HG03378 (cell line): ENCODE data around the gene SERPINI1.
"Not testable (repeated sequence)": the region's sequence is repeated elsewhere in the genome, so short reads cannot be mapped to it uniquely, and the experiment has no call there.

Experiments
- ATAC-seq: cut with Tn5 transposase; IDR thresholded peaks from one replicate; pipeline ENCODE4 v1.9.1; 2021; ENCODE audit warnings: mild to moderate bottlenecking, moderate library complexity; ENCODE audit not compliant: unreplicated experiment

Gene SERPINI1

DNA sequence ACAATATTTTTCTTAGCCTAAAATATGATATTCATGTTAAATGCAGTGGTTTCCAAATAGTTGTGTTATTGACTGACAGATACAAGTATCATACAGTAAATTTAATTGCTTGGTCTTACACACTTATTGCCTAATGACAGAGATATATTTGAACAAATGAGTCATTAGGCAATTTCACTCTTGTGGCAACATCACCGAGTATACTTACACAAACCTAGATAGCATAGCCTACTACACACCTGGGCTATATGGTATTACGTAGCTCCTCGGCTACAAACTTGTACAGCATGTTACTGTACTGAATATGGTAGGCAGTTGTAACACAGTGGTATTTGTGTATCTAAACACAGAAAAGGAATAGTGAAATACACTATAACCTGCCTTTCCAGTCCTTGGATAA lies 50.3 kb downstream of the SERPINI1 start:
- ATAC-seq, result no peak

DNA sequence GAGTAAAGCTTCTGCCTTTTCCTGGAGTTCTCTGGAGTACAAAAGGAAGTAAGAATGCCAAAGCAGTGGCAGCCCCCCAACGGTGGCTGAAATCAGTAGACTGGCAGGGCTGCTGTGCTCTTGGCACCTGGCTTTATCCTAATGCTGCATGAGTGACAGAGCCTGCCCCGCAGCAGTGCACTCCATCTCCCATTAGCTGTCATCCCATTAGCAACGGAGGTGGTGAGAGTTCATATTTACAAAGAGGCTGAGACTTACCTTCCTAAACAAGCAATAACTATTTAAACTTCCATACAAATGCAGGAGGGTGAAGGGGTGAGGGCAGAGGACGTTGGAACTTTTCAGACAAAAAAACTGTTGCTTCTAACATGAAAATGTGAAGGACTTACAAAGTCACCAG lies 51.9 kb downstream of the SERPINI1 start:
- no peak for ATAC-seq

DNA sequence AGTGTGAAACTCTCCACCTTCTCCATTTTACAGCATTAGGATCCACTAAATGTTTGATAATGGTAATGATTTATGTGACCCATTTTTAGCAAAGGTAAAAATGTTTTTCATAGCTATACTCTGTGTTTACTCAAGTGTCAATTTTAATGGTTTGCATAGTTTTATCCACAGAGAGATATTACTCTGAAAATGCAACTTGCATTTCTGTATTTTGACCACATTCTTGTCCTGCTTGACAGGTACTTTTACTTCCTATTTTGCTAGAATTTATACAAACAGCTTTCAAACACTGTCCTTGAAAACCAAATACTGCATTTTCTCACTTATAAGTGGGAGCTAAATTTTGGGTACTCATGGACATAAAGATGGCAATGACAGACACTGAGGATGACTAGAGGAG lies 62.9 kb downstream of the SERPINI1 start:
- no peak for ATAC-seq

DNA sequence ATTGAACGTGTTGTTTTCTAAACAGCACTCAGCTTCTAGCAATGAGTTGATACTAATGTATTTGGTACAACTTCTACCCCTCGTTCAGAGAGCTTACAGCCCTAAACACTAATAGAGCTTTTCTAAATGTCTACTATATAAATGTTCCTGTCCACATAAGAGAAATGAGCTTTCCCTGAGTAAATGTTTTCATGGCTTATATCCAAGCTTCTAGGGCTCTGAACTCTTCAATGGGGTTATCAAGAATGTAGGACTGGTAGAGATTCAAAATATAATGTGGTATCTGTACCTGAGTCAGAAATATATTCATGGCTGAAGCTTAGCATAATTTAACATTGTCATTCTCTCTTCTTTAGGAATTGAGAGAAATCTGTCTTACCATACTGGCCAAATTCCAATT lies 73.4 kb downstream of the SERPINI1 start:
- ATAC-seq, result no peak

DNA sequence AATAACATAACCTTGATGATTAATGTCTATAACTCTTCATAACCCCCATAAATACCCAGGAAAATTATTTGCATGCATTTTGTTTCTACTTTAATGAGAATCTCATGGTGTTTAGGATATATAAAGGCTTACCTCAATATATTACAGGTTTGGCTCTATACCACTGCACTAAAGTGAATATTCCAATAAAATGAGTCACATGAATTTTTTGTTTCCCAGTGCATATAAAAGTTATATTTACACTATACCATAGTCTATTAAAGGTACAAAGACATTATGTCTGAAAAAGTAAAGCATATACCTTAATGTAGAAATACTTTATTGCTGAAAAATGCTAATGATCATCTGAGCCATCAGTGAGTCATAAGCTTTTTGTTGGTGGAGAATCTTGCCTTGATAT lies 74.7 kb downstream of the SERPINI1 start:
- no peak for ATAC-seq

DNA sequence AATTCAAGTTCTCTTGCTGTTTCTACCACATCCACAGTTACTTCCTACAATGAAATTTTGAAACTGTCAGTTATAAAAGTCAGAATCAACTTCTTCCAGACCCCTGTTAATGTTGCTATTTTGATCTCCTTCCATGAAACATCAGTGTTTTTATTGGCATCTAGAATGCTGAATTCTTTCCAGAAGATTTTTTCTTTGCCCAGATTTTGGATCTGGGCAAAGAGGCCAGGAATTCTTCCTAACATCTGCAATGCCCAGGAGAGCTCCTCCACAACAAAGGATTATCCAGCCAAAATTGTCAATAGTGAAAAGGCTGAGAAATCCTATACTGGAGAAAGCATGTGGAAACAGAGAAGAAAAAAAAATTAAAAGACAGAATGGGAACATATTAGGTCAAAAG lies 75.5 kb downstream of the SERPINI1 start:
- no peak for ATAC-seq

DNA sequence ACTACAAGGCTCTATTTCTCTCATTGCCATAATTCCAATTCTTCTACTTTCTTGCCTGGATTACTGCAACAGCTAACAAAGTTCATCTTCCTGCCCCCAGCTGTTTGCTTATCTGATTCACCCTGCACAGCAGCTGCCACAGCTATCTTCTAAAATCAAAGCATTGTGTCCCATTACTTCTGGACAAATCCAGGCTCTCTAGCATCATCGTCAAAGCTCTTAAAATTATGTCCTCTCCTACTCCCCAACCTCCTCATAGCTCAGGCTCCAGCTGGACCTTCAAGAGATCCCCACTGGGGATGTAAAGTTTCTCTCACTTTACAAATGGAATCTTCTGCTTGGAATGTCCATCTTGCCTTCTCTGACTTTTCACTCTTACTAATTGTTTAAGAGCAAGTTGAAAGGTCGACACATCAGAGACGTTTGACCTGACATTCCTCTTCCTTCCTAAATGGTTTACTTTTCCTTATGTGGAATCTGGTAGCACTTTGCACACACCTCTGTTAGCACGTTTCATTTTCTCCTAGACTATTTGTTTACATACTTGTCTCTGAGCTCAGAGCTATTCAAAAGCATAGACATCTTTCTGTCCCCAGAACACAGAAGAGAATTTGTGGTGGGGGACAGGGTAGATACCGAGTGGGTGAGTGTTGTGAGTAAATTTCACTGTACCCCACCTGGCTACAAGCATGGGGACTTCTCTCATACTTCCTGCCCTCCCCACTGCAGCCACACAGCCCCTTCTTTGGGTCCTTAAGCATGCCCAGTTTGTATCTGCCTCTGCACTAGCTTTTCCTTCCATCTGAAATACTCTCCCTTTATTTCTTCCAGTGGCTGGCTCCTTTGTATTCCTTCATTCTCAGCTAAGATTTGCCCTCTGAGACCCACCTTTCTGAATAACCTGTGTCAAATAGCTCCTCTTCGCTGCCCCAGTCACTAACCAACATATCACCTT lies 77.9 kb downstream of the SERPINI1 start:
- ATAC-seq, result no peak

DNA sequence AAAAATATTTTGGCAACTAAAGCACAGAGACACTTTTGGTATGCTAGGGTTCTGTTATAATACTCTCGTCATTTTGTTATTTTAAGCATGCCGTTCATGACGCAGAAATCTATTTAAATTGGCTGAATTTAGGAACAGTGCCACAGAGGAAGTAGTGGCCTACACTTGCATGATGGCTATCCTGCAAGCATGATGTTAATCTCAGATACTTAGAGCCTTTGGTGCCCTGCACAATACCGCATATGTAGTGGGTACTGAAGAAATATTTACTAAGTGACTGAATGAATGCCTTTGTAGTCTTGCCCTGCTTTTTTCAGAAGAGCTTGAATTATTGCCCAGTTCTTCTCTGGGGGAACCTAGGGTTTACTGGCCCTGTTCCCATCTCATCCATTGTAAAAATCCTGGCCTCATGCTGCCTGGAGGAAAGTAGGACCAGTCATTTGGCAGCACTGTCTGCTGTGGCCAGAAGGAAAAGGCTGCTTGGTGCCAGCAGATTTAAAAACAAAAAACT lies 79.0 kb downstream of the SERPINI1 start:
- ATAC-seq, result no peak

DNA sequence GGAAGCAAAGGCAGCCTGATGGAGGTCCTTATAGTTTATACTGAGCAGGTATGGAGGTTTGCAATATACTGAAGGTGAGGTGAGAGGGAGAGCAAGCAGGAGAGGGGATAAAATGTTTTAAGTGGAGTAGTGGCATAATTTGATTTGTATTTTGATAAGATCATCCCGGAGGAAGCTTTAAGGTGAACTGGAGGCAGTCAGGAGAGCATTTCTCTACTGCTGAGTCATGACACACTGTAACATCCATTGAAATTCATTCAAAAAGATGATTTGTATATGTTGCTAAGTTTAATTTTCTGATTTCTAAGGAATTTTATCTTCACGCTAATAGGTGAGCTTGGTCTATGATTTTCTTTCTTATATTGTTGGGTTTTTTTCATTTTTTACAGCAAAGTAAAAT lies 81.4 kb downstream of the SERPINI1 start:
- no peak for ATAC-seq

DNA sequence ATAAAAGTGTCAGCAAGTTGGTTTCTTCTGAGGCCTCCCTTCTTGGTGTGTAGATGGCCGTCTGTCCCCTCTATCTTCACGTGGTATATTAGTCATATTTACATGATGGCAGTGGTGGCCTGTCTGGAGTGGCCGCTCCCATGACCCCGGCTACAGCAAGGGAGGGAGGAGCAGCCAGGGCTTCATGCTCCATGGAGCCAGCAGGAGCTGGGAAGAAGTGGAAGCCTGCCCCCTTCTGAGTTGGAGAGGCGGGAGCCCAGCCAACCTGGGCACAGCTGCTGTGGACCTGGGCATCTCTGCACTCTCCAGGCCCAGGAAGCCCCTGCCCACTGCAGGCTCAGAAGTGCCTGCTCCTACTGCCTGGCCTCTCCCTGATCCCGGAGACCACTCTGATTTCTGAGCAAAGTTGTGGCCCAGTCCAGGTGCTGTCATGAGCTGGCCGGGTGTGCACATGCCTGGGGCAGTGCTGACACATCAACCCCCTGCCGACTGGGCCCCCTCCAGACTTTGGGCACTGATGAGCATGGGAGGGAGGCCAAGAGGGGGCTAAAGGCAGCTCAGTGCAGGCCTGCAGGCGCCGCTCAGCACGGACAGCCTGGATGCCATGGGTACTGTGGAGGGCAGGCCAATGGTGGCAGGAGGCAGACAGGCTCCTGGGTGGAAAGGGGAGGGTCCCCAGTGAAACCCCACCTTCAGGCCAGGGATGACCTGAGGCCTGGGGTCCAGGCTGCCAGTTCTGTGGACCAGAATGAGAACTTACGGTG lies 84.8 kb downstream of the SERPINI1 start:
- ATAC-seq, result no peak

DNA sequence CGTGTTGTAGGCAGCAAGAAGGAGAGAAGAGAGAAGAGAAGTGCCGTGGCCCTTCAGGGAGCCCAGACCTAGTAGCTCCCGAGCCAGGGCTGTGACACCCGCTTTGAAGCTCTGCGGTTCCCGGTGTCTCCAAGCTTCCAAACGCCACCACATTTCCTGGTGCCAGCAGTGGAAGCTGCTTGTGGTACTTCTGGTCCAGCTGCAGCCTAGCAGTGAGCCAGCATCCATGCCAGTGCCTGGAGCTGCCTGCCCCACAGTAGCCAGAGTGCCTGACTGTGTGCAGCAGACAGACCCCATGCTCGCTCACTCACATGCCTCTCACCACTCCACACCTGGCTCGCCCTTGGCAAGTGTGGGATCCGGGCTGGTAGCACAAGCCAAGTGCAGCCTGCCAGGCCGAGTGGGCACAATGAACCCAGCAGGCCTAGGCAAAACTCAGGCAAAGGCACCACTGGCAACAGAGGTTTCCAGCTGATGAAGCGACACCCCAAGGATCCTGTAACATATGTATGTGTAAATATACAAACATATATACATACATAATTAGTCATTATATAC lies 85.8 kb downstream of the SERPINI1 start:
- no peak for ATAC-seq

DNA sequence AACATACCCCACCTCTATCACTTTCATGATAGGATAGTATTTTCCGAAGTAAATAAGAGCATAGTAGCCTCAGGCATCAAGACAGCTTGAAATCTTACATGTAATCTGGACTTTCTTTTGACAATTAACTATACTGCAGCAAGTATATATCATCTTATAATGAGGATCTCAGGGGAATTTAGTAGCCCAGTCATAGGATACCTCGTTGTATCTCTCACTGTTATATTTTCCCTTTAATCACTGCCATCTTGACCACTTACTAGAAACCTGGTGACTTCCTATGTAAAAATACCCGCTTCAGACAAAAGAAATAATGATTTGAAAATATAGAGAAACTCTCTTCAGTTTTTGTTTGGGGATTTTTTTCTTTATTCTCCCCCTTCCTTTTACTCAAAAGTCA lies 88.2 kb downstream of the SERPINI1 start:
- ATAC-seq, result no peak

DNA sequence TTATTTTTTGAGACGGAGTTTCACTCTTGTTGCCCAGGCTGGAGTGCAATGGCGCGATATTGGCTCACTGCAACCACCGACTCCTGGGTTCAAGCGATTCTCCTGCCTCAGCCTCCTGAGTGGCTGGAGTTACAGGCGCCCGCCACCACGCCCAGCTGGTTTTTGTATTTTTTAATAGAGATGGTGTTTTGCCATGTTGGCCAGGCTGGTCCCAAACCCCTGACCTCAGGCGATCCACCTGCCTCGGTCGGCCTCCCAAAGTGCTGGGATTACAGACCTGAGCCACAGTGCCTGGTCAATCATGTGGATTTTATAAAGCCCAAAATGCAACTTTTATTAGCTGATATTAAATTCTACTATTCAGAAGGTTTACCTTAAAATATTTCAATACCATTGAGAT lies 92.1 kb downstream of the SERPINI1 start:
- ATAC-seq, result not testable (repeated sequence)

DNA sequence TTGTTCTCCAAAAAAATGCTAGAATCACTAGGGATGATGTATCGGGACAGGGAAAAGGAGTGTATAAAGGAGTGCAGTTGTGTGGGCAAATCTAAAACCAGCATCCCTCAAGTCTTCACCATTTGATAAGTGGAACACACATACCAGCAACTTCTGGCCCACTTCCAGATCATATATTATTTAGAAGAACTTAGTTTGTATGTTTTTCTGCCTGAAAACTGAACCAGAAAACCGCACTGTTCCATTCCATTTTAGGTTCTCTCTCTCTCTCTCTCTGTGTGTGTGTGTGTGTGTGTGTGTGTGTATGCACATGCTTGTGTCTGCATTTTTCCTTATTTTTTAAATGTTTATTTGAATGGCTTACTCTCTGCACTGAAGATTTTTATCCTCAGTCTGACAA lies 93.5 kb downstream of the SERPINI1 start:
- no peak for ATAC-seq

DNA sequence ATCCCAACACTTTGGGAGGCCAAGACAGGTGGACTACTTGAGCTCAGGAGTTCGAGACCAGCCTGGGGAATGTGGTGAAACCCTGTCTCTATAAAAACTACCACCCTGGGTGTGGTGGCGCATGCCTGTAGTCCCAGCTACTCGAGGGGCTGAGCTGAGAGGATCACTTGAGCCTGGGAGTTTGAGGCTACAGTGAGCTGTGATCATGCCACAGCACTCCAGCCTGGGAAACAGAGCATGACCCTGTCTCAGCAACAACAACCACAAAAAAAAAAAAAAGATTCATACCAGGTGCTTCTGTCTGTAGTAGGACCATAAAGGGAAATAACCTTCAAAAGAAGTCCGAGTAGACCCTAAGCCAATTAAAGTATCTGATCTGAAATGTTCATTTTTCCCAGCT lies 94.5 kb downstream of the SERPINI1 start:
- ATAC-seq, result peak; percentile 63

DNA sequence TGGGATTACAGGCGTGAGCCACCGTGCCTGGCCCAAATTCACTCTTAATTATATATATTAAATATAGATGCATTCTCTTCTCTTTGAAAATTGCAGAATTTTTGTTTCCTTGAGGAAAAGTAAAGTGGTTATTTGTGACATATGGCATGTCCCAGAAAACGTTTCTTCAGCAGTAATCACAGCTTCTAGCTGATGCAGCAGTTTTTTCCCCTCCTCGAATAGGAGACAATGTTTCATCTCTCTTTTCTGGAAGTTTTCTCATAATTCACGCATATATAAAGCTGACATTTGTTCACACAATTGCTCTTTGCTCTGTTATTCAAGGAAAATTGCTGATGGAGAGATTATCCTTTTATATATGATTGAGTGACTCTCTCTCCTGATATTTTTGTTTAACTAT lies 99.8 kb downstream of the SERPINI1 start:
- no peak for ATAC-seq

DNA sequence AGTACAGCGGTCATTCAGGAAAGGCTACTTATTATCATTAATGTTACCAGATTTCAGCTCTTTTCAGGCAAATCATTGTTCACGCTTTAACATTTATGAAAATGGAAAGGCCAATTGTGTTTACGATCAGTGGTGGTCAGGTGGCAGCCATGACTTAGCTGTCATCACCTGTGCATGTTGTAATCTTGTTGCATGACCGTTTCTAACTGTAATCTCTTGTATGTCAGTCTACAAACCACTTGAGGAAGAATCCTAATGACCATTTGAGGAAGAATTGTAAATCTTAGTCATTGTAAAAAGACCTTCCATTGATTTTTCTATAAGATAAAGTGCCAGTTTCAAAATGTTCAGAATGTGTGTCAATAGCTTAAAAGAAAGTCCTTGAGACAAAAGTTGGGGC lies 100.4 kb downstream of the SERPINI1 start:
- no peak for ATAC-seq

DNA sequence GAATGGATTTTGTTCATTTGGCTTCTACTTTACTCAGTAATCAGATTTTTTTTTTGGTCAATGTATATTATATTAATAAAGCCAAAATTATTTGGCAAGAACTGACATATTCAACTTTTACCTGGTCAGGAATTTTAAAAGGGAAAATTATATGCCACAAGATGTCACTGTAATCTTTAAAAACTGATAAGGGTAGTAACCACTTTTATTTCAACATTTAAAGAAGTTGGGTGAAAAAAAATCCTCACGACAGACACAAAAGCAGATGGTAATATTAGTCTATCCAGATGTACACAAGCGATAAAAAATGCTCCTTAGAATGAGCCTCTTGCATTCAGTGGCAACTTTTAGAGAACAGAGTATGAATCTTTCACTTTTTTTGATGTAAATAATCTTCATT lies 101.9 kb downstream of the SERPINI1 start:
- ATAC-seq, result no peak

DNA sequence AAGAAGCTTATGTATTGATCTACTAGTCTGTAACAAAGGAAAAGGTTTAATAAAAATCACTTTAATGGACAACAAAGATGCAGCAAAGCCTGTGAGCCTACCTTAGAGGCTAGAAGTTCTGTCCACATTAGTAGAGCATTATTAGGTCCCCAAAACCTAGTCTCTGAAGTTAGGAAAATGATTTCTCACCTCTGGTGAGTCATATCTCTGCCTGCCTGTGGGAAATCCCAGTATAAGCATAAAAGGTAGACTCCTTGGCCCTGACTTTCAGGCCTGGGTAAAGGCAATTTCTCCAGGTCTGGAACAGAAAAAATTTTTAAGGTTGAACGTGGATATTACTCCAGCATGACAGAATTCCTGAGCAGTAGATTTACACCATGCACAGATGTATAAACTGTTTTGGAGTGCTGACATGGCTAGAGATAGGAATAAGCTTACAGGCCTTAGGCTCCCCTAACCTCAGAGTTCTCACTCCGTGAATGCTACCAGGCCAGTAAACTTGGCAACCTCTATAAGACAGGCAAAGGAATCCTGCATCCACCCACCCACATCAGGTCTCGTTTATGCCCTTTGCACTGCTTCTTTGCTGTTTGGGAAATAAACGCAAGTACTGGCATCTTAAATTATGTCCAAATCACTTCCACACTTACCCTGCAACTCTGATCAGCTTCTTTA lies 104.1 kb downstream of the SERPINI1 start:
- ATAC-seq, result peak; percentile 75

DNA sequence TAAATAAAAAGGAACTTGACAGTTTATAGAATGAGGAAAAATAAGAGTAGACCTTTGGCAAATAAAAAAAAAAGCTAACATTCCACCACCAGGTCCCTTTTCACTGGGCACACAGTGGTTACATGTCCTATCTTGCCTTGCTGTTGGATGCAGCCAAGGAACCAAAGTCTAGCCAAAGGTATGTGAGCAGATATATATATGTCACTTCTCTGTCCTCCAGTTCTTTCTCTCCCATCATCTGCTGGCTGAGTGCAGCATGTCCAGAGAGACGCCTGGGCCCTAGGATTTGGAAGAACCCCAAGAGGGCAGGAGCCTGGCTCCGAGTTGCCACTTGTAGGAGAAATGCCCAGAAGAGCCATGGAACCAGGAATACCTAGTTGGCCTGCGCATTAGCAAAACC lies 104.7 kb downstream of the SERPINI1 start:
- no peak for ATAC-seq

DNA sequence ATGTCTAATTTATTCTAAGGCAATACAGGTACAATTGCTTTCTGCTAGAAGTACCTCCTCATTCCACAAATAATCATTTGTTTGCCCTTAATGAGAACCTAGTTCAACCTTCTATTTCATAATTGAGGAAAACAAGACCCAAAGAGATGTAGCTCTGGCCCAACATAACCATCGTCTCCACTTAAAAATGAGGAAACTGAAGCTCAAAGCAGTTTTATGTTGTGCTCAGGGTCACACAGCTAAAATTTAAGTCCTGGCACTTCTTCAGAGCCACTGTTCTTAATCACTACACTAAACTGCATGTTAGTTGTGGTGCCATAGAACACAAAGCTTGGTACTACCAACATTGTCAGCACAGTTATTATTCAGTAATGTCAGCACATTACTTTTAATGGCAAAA lies 108.0 kb downstream of the SERPINI1 start:
- no peak for ATAC-seq
